Loucy (cell line): ENCODE results near the gene PARD3B.

ENCODE experiments used
- H2AFZ ChIP-seq: fragments of 200-600 bp; sonication (generic); 2 replicates; pipeline ENCODE4 v1.6.0; 2016; ENCODE audit warnings: antibody characterized with exemption, mild to moderate bottlenecking, low read length, moderate library complexity
- H3F3A ChIP-seq: fragments of 200-600 bp; 2 replicates; pipeline ENCODE4 v1.6.0; 2016; ENCODE audit warnings: antibody characterized with exemption, low read depth, mild to moderate bottlenecking
- H3K27me3 ChIP-seq: fragments of 200-600 bp; sonication (generic); 2 replicates; pipeline ENCODE4 v1.6.1; 2014; ENCODE audit warnings: low read length, mild to moderate bottlenecking; ENCODE audit not compliant: insufficient read depth, poor library complexity, severe bottlenecking
- H3K36me3 ChIP-seq: fragments of 200-600 bp; sonication (generic); 2 replicates; pipeline ENCODE4 v1.6.1; 2016; ENCODE audit warnings: low read length; ENCODE audit not compliant: insufficient read depth
- H3K4me1 ChIP-seq: fragments of 200-600 bp; sonication (generic); 2 replicates; pipeline ENCODE4 v1.5.1; 2014; ENCODE audit warnings: low read length, mild to moderate bottlenecking; ENCODE audit not compliant: insufficient read depth, poor library complexity, severe bottlenecking
- H3K4me2 ChIP-seq: fragments of 200-600 bp; sonication (generic); 2 replicates; pipeline ENCODE4 v1.6.0; 2014; ENCODE audit warnings: antibody characterized with exemption, low read length, low read depth, mild to moderate bottlenecking; ENCODE audit not compliant: poor library complexity, severe bottlenecking
- H3K4me3 ChIP-seq: fragments of 200-600 bp; sonication (generic); 2 replicates; pipeline ENCODE4 v1.5.1; 2014; ENCODE audit warnings: low read length, mild to moderate bottlenecking, mixed read lengths; ENCODE audit not compliant: poor library complexity, severe bottlenecking
- H3K79me2 ChIP-seq: fragments of 200-600 bp; sonication (generic); 2 replicates; pipeline ENCODE4 v1.6.1; 2014; ENCODE audit warnings: low read length; ENCODE audit not compliant: insufficient read depth
- H3K9ac ChIP-seq: fragments of 200-600 bp; sonication (generic); 2 replicates; pipeline ENCODE4 v1.6.0; 2014; ENCODE audit warnings: mild to moderate bottlenecking, low read depth, low read length, moderate library complexity; ENCODE audit not compliant: poor library complexity, severe bottlenecking
- H3K9me2 ChIP-seq: fragments of 200-600 bp; sonication (generic); replicated peaks from 2 replicates; pipeline ENCODE4 v1.6.1; 2016; ENCODE audit warnings: low read depth, low read length, mixed read lengths
- H3K9me3 ChIP-seq: fragments of 200-600 bp; sonication (generic); 2 replicates; pipeline ENCODE4 v1.6.1; 2014; ENCODE audit warnings: mild to moderate bottlenecking, antibody characterized with exemption, low read length, low read depth; ENCODE audit not compliant: insufficient read depth
- H4K20me1 ChIP-seq: fragments of 200-600 bp; sonication (generic); 2 replicates; pipeline ENCODE4 v1.6.0; 2014; ENCODE audit warnings: antibody characterized with exemption, low read length, mild to moderate bottlenecking; ENCODE audit not compliant: insufficient read depth, poor library complexity, severe bottlenecking
- EZH2phosphoT487 ChIP-seq: fragments of 200-600 bp; IDR thresholded peaks from 2 replicates; pipeline ENCODE4 v1.6.1; 2018; ENCODE audit warnings: antibody characterized with exemption, mild to moderate bottlenecking, moderate library complexity, borderline replicate concordance
- TF ChIP-seq, protein P1 (sequence below): fragments of 200-600 bp; sonication (generic); conservative IDR thresholded peaks from 2 replicates; pipeline ENCODE4 v1.5.1; 2014; ENCODE audit warnings: mild to moderate bottlenecking, antibody characterized with exemption, low read length

The PARD3B gene

DNA sequence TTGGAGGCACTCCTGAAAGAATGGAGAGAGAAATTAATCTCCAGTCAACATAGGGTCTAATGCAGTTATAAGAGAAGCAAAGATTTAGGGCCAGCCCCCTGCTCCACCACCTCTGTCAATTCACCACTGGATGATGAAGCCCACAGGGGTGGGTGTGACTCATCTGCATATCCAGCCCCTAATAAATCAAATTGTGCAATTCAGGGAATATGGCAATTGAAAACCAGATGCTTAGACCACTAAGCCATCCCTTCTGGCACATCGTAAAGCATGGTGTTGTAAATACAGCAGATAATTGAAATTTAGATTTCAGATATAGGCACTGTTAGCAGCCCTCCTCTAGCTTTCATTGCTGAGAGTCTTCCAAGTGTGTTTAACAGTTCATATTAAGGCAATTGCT, 541.4 kb downstream of the PARD3B start:
- TF ChIP-seq, protein P1, sequence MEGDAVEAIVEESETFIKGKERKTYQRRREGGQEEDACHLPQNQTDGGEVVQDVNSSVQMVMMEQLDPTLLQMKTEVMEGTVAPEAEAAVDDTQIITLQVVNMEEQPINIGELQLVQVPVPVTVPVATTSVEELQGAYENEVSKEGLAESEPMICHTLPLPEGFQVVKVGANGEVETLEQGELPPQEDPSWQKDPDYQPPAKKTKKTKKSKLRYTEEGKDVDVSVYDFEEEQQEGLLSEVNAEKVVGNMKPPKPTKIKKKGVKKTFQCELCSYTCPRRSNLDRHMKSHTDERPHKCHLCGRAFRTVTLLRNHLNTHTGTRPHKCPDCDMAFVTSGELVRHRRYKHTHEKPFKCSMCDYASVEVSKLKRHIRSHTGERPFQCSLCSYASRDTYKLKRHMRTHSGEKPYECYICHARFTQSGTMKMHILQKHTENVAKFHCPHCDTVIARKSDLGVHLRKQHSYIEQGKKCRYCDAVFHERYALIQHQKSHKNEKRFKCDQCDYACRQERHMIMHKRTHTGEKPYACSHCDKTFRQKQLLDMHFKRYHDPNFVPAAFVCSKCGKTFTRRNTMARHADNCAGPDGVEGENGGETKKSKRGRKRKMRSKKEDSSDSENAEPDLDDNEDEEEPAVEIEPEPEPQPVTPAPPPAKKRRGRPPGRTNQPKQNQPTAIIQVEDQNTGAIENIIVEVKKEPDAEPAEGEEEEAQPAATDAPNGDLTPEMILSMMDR, result no peak
- TF ChIP-seq EZH2phosphoT487, result no peak
- Histone ChIP-seq H3K27me3 (no peaks in the 10 kb centered on the region), H3F3A (no peaks in the 10 kb centered on the region), H2AFZ (no peak overlapping the region), H3K4me2 (no peak overlapping the region), H3K4me3 (no peak overlapping the region), H3K4me1 (no peaks in the 10 kb centered on the region), H3K36me3 (no peaks in the 10 kb centered on the region), H4K20me1 (no peaks in the 10 kb centered on the region), H3K9ac (no peak overlapping the region), H3K9me2 (no peaks in the 10 kb centered on the region), H3K79me2 (no peaks in the 10 kb centered on the region), H3K9me3 (no peaks in the 10 kb centered on the region)

DNA sequence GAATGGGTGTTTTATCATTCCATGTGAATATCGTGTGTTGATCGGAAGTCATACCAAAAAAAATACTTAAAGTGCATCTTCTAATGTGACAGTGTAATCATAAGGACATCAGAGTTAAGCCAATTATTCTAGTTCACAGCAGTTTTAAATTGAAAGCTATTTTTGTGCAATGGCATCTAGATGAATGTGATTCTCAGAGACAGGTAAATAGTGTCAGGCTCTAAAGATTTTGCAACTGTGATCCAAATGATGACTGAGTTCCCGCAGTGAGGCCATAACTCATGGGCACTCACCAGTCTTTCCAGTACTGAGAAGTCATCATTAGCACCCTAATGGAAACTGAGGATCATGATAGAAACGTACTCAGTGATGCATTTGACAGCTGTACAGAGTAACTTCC, 542.6 kb downstream of the PARD3B start:
- H3K27me3 ChIP-seq, result no peaks in the 10 kb centered on the region
- no peaks in the 10 kb centered on the region for H3K9me2 ChIP-seq
- H3F3A ChIP-seq, result no peaks in the 10 kb centered on the region
- no peak overlapping the region for H3K4me2 ChIP-seq
- H3K9ac ChIP-seq, result no peak overlapping the region
- H3K4me3 ChIP-seq, result no peak overlapping the region
- no peaks in the 10 kb centered on the region for H3K9me3 ChIP-seq
- no peak for TF ChIP-seq EZH2phosphoT487
- TF ChIP-seq, protein P1, result no peak
- H3K36me3 ChIP-seq, result no peaks in the 10 kb centered on the region
- no peak overlapping the region for H2AFZ ChIP-seq
- H3K4me1 ChIP-seq, result peaks cover 5% of the 10 kb centered on the region
- H4K20me1 ChIP-seq, result no peaks in the 10 kb centered on the region
- H3K79me2 ChIP-seq, result no peaks in the 10 kb centered on the region

DNA sequence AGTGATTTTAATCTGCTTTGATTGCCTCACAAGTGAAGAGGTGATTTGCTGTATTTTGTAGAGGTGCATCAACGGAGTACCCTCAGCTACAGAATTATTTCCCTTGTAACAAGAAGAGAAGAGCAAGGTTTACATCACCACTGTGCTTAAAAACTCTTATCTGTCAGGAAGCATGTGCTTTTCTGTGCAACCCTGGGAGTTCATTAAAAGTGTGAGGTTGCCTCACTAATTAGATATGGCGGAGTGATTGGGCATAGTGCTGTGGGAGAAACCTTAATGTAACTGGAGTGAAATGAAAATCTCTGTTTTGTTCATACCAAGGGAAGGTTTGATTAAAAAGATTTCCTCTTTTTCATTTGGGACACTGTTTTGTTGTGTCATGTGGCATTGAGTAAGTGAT, 544.7 kb downstream of the PARD3B start:
- H3F3A ChIP-seq, result no peaks in the 10 kb centered on the region
- H3K9me2 ChIP-seq, result no peaks in the 10 kb centered on the region
- H3K4me2 ChIP-seq, result no peak overlapping the region
- H3K27me3 ChIP-seq, result no peaks in the 10 kb centered on the region
- H3K4me1 ChIP-seq, result peaks cover 5% of the 10 kb centered on the region
- H3K36me3 ChIP-seq, result no peaks in the 10 kb centered on the region
- TF ChIP-seq EZH2phosphoT487, result no peak
- TF ChIP-seq, protein P1, result no peak
- H2AFZ ChIP-seq, result no peak overlapping the region
- no peak overlapping the region for H3K9ac ChIP-seq
- H3K79me2 ChIP-seq, result no peaks in the 10 kb centered on the region
- H3K4me3 ChIP-seq, result no peak overlapping the region
- no peaks in the 10 kb centered on the region for H4K20me1 ChIP-seq
- H3K9me3 ChIP-seq, result no peaks in the 10 kb centered on the region
